CD4-positive, alpha-beta memory T cell (primary cell): ENCODE data around the gene NNMT. TPM values are rescaled to one million over a fixed set of nuclear protein-coding genes. Genes with fewer than 3 reads are reported as not detected.

ENCODE experiments used
- CTCF ChIA-PET: fragments of 350-600 bp; sonication (Branson Sonifier 250); formaldehyde crosslinking; loops from one replicate; lab custom pipeline; 2021; ENCODE audit warnings: inconsistent platforms; ENCODE audit not compliant: partially characterized antibody; lab: Charles Lee
- POLR2A ChIA-PET: fragments of 350-600 bp; sonication (Branson Sonifier 250); formaldehyde crosslinking; loops from one replicate; lab custom pipeline; 2021; ENCODE audit not compliant: partially characterized antibody; lab: Charles Lee
- DNase-seq, 5 donors: peaks; one replicate each; pipeline versions ENCODE4 v3.0.0 to v3.0.0-alpha.2; 2020 to 2022; ENCODE audit warnings: mixed read lengths in 1 of 5
- H3K27ac ChIP-seq: one replicate; pipeline ENCODE4 v1.7.0; 2013; ENCODE audit warnings: low read depth, low read length
- H3K27me3 ChIP-seq: 2 replicates; pipeline ENCODE4 v1.7.0; 2013; ENCODE audit warnings: mild to moderate bottlenecking, low read length, moderate library complexity; ENCODE audit not compliant: insufficient read depth
- H3K36me3 ChIP-seq: 2 replicates; pipeline ENCODE4 v1.7.0; 2013; ENCODE audit warnings: mild to moderate bottlenecking, low read length, moderate library complexity; ENCODE audit not compliant: insufficient read depth
- H3K4me1 ChIP-seq: 2 replicates; pipeline ENCODE4 v1.7.0; 2013; ENCODE audit warnings: mild to moderate bottlenecking, low read length, moderate library complexity; ENCODE audit not compliant: insufficient read depth
- H3K4me3 ChIP-seq, 2 donors: one replicate each; pipeline ENCODE4 v1.7.0; 2013; ENCODE audit warnings: low read length in 2 of 2, mild to moderate bottlenecking in 1 of 2
- H3K9me3 ChIP-seq, 2 donors: one replicate each; pipeline ENCODE4 v1.7.0; 2013; ENCODE audit warnings: low read length in 2 of 2, control low read depth in 1 of 2; ENCODE audit not compliant: control insufficient read depth in 1 of 2
- H3K27ac Mint-ChIP-seq, 7 donors: one replicate each; pipeline ENCODE4 v1.8.0; 2020 to 2021; ENCODE audit warnings: mixed read lengths in 7 of 7, mild to moderate bottlenecking in 6 of 7, inconsistent platforms in 3 of 7, moderate library complexity in 3 of 7
- H3K27me3 Mint-ChIP-seq, 2 donors: one replicate each; pipeline ENCODE4 v1.8.0; 2020 to 2021; ENCODE audit warnings: mixed read lengths in 2 of 2
- H3K36me3 Mint-ChIP-seq, 2 donors: one replicate each; pipeline ENCODE4 v1.8.0; 2020 to 2021; ENCODE audit warnings: mixed read lengths in 2 of 2, inconsistent platforms in 1 of 2, mild to moderate bottlenecking in 1 of 2
- H3K4me1 Mint-ChIP-seq, 4 donors: one replicate each; pipeline ENCODE4 v1.8.0; 2020 to 2021; ENCODE audit warnings: mixed read lengths in 4 of 4, mild to moderate bottlenecking in 1 of 4
- H3K4me3 Mint-ChIP-seq, 8 donors: one replicate each; pipeline ENCODE4 v1.8.0; 2020 to 2021; ENCODE audit warnings: mixed read lengths in 8 of 8, mild to moderate bottlenecking in 7 of 8, moderate library complexity in 6 of 8, inconsistent platforms in 3 of 8
- H3K9me3 Mint-ChIP-seq, 8 donors: one replicate each; pipeline ENCODE4 v1.8.0; 2020 to 2021; ENCODE audit warnings: mixed read lengths in 8 of 8, mild to moderate bottlenecking in 5 of 8, inconsistent platforms in 3 of 8, moderate library complexity in 1 of 8
- intact Hi-C: fragments of 100-400 bp; cut with micrococcal nuclease; formaldehyde crosslinking; loops from one replicate; pipeline ENCODE4 v1.15.1; 2023
- polyA plus RNA-seq, 2 donors: library from polyadenylated mRNA; unstranded; fragments of 300-500 nt; fragmentation: Illumina TruSeq; gene quantifications; one replicate each; pipeline ENCODE4 v1.2.3, GENCODE V29; 2021
- total RNA-seq, 2 experiments: library from RNA; stranded (reverse); gene quantifications; one replicate each; pipeline ENCODE4 v1.2.3, GENCODE V29; 2021

NNMT gene
- total and polyA plus RNA-seq, 4 experiments from 2014 or later, result not detected

DNA sequence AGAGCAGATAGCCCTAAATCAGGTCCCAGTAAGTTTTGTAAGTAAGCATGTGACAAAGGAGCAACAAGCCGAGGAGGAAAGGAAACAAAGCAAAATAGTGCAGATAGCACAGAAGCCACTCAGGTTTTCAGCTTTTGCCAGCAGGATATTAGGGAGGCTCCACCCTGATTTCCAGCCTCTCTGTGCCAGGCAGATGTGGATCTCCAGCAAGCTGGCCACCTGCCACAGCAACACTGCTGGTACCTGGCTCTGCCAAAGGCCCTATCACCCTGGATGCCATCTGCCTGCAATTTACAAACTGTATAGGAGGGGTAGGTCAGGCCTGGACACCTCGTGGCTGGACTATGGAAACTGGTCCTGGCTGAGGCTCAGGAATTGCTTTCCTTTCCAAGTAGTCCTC, 12.2 kb upstream of the NNMT start:
- H3K4me1 Mint-ChIP-seq, result no peaks in the 10 kb centered on the region

DNA sequence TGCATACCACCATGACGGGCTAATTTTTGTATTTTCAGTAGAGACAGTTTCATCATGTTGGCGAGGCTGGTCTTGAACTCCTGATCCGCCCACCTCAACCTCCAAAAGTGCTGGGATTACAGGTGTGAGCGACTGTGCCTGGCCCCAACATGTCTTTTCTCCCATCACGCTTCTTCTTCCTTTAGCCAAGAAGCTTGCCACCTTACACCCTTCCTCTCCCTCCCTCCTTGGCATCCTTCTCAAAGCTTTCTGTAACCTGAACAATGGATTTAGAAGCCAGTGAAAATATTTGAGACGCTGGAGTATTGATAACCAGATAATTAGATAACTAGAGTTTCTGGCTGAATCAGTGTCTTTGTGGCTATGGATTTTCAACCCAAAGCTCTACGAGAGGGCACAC, 11.3 kb upstream of the NNMT start:
- no peaks in the 10 kb centered on the region for H3K36me3 Mint-ChIP-seq
- ChIA-PET POLR2A (no interaction called here), CTCF (no interaction called here)
- Histone ChIP-seq H3K27me3 (no peaks in the 10 kb centered on the region), H3K4me1 (no peaks in the 10 kb centered on the region), H3K4me3 (no peak overlapping the region), H3K9me3 (no peaks in the 10 kb centered on the region), H3K36me3 (no peaks in the 10 kb centered on the region), H3K27ac (no peak overlapping the region)
- DNase-seq, result no peak
- peaks cover 5 to 7% of the 10 kb centered on the region in 2 donors for H3K27me3 Mint-ChIP-seq
- H3K27ac Mint-ChIP-seq, result no peak overlapping the region
- intact Hi-C loops, result no loop called here
- no peaks in the 10 kb centered on the region for H3K9me3 Mint-ChIP-seq
- H3K4me3 Mint-ChIP-seq, result no peak overlapping the region
- no peaks in the 10 kb centered on the region for H3K4me1 Mint-ChIP-seq

More for the DNA sequence above, 12.2 kb upstream of the NNMT start:
- Histone ChIP-seq H3K36me3 (no peaks in the 10 kb centered on the region), H3K27me3 (no peaks in the 10 kb centered on the region), H3K27ac (no peak overlapping the region), H3K4me1 (no peaks in the 10 kb centered on the region), H3K9me3 (no peaks in the 10 kb centered on the region), H3K4me3 (no peak overlapping the region)
- DNase-seq, result no peak
- Mint-ChIP-seq H3K27me3 (peaks cover 13 to 15% of the 10 kb centered on the region in 2 donors), H3K4me3 (no peak overlapping the region), H3K27ac (no peak overlapping the region), H3K36me3 (no peaks in the 10 kb centered on the region), H3K9me3 (peaks cover 0 to 3% (median 0%) of the 10 kb centered on the region in 8 donors)
- ChIA-PET CTCF (no interaction called here), POLR2A (no interaction called here)
- intact Hi-C loops, result no loop called here

- no peaks in the 10 kb centered on the region for H3K4me1 Mint-ChIP-seq
- no peak overlapping the region for H3K27ac Mint-ChIP-seq
- no peaks in the 10 kb centered on the region for H3K9me3 ChIP-seq
- no peak for DNase-seq
- intact Hi-C loops, result no loop called here
- H3K27ac ChIP-seq, result no peak overlapping the region
- ChIA-PET CTCF (no interaction called here), POLR2A (no interaction called here)
- H3K36me3 Mint-ChIP-seq, result no peaks in the 10 kb centered on the region
- H3K36me3 ChIP-seq, result no peaks in the 10 kb centered on the region
- no peaks in the 10 kb centered on the region for H3K9me3 Mint-ChIP-seq
- no peak overlapping the region for H3K4me3 Mint-ChIP-seq
- H3K4me1 ChIP-seq, result no peaks in the 10 kb centered on the region
- H3K4me3 ChIP-seq, result no peak overlapping the region
- no peaks in the 10 kb centered on the region for H3K27me3 ChIP-seq
- H3K27me3 Mint-ChIP-seq, result peaks cover 4 to 8% of the 10 kb centered on the region in 2 donors
These were observed 10.6 kb upstream of the NNMT start for GRCh38 chr11:114285599-114285998.

DNA sequence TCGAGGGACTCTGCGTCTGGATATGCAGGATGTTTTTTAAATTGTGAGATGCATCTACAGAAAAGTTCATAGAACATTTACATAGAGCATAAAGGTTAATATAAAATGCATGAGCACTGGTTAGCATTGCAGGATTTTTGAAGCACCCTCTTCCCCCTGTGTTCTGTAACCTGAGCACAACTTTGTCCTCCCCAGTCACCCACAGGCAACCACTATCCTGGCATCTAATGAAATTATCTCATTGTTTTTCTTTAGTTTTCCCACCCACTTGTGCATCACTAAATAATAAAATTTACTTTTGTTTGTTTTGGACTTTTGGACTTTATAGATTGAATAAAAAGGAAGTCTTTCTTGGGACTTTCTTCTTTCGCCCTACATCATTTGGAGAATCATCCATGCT, 10.0 kb upstream of the NNMT start:
- Histone ChIP-seq H3K27me3 (no peaks in the 10 kb centered on the region), H3K27ac (no peak overlapping the region), H3K4me3 (no peak overlapping the region), H3K4me1 (no peaks in the 10 kb centered on the region), H3K9me3 (no peaks in the 10 kb centered on the region), H3K36me3 (no peaks in the 10 kb centered on the region)
- CTCF ChIA-PET, result no interaction called here
- Mint-ChIP-seq H3K4me1 (no peaks in the 10 kb centered on the region), H3K36me3 (no peaks in the 10 kb centered on the region), H3K27me3 (peaks cover 2 to 8% of the 10 kb centered on the region in 2 donors), H3K9me3 (no peaks in the 10 kb centered on the region), H3K27ac (no peak overlapping the region), H3K4me3 (no peak overlapping the region)
- DNase-seq, result no peak
- POLR2A ChIA-PET, result no interaction called here
- intact Hi-C loops, result no loop called here

- H3K27ac Mint-ChIP-seq, result no peak overlapping the region
- no peak overlapping the region for H3K4me3 Mint-ChIP-seq
- ChIA-PET POLR2A (no interaction called here), CTCF (no interaction called here)
- no peaks in the 10 kb centered on the region for H3K4me1 ChIP-seq
- H3K4me3 ChIP-seq, result no peak overlapping the region
- H3K4me1 Mint-ChIP-seq, result no peaks in the 10 kb centered on the region
- no peak overlapping the region for H3K27ac ChIP-seq
- H3K36me3 ChIP-seq, result no peaks in the 10 kb centered on the region
- H3K27me3 Mint-ChIP-seq, result peaks cover 2 to 9% of the 10 kb centered on the region in 2 donors
- H3K9me3 Mint-ChIP-seq, result no peaks in the 10 kb centered on the region
- no peak for DNase-seq
- H3K36me3 Mint-ChIP-seq, result no peaks in the 10 kb centered on the region
- no peaks in the 10 kb centered on the region for H3K27me3 ChIP-seq
- intact Hi-C loops, result no loop called here
- H3K9me3 ChIP-seq, result no peaks in the 10 kb centered on the region
These were observed 9.0 kb upstream of the NNMT start for GRCh38 chr11:114287154-114287553.

GRCh38 chr11:114288136-114288535, 8.1 kb upstream of the NNMT start:
- H3K36me3 Mint-ChIP-seq, result no peaks in the 10 kb centered on the region

GRCh38 chr11:114289779-114290178, 6.4 kb upstream of the NNMT start:
- Mint-ChIP-seq H3K36me3 (no peaks in the 10 kb centered on the region), H3K27ac (no peak overlapping the region), H3K4me3 (no peak overlapping the region), H3K27me3 (peaks cover 4 to 8% of the 10 kb centered on the region in 2 donors), H3K4me1 (no peaks in the 10 kb centered on the region), H3K9me3 (no peaks in the 10 kb centered on the region)
- Histone ChIP-seq H3K27me3 (no peaks in the 10 kb centered on the region), H3K27ac (no peak overlapping the region), H3K4me3 (no peak overlapping the region), H3K36me3 (no peaks in the 10 kb centered on the region), H3K4me1 (no peaks in the 10 kb centered on the region), H3K9me3 (no peaks in the 10 kb centered on the region)
- no peak for DNase-seq
- POLR2A ChIA-PET, result no interaction called here
- intact Hi-C loops, result no loop called here
- CTCF ChIA-PET, result interaction anchor here (1.4 kb wide), 1 partner anchor 28 kb away, joined by 5 read pairs; no protein-coding TSS in a partner anchor

More at GRCh38 chr11:114288136-114288535, 8.1 kb upstream of the NNMT start:
- no peak overlapping the region for H3K27ac Mint-ChIP-seq
- Histone ChIP-seq H3K4me1 (no peaks in the 10 kb centered on the region), H3K4me3 (no peak overlapping the region), H3K27me3 (no peaks in the 10 kb centered on the region), H3K36me3 (no peaks in the 10 kb centered on the region), H3K9me3 (no peaks in the 10 kb centered on the region), H3K27ac (no peak overlapping the region)
- intact Hi-C loops, result no loop called here
- no peak for DNase-seq
- no peak overlapping the region for H3K4me3 Mint-ChIP-seq
- H3K9me3 Mint-ChIP-seq, result no peaks in the 10 kb centered on the region
- H3K4me1 Mint-ChIP-seq, result no peaks in the 10 kb centered on the region
- ChIA-PET POLR2A (no interaction called here), CTCF (interaction anchor here (1.2 to 1.4 kb wide), 2 partner anchors 26 to 293 kb away, joined by 3 to 5 read pairs; no protein-coding TSS in a partner anchor)
- peaks cover 2 to 9% of the 10 kb centered on the region in 2 donors for H3K27me3 Mint-ChIP-seq
